GM18511 (cell line): ENCODE measurements around the gene PIGU.
"Not testable (repeated sequence)": the region's sequence is repeated elsewhere in the genome, so short reads cannot be mapped to it uniquely, and the experiment has no call there.

Experiments used
- ATAC-seq: cut with Tn5 transposase; IDR thresholded peaks from one replicate; pipeline ENCODE4 v1.9.1; 2021; ENCODE audit warnings: mild to moderate bottlenecking, moderate library complexity; ENCODE audit not compliant: unreplicated experiment

PIGU gene, protein sequence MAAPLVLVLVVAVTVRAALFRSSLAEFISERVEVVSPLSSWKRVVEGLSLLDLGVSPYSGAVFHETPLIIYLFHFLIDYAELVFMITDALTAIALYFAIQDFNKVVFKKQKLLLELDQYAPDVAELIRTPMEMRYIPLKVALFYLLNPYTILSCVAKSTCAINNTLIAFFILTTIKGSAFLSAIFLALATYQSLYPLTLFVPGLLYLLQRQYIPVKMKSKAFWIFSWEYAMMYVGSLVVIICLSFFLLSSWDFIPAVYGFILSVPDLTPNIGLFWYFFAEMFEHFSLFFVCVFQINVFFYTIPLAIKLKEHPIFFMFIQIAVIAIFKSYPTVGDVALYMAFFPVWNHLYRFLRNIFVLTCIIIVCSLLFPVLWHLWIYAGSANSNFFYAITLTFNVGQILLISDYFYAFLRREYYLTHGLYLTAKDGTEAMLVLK

DNA sequence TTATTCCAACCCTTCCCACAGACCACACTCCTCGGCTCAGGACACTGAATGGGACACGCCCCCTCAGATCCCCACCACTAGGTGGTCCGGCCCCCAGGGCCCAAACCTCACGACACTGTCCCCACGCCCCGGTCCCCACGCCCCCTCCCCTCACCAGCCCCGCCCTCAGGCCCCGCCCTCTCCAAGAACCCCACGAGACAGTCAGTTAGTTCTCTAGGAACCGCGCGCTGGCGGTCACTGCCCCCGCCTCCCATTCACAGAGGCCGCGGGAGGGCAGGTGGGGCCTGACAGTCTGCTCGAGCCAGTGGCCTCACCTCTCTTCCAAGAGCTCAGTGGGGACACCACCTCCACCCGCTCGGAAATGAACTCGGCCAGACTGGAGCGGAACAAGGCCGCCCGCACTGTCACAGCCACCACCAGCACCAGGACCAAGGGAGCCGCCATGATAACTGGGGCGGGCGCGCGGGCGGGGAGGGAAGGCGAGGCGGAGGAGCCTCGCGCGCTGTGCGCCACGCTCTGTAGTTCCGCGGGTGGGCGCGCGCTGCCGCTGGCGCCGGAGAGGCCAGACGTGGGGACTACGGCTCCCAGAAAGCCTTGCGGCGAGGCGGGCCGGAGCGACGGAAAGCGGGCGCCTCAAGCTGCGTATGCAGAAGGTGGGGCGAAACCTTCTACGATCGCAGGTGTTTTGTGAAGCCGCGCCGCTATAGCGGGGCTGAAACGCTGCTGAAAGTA, at the start of gene PIGU:
PIGU (minus strand) TSS at position 451 of the 732 bp plus-strand sequence; CDS start at position 444, 7 bp downstream.
- ATAC-seq = peak; percentile 96

DNA sequence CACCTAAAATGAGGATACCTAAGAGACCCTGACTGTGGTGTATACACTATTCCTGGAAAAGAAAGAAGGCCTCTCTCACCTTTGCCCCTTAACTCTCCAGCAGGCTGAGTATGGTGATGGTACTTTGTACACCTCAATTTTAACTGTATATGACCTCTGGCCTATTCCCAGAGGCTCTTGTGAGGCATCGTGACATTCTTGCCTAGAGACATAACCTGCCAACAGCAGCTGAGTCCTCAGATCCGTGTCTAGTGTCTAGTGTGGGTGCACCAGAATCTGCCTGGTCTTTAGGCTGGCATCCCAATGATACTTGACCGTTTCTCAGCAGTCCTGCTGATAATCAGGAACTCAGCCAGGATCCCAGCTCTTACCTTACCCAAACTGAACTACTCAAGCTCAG, 47.3 kb upstream of the PIGU start:
- ATAC-seq = no peak

DNA sequence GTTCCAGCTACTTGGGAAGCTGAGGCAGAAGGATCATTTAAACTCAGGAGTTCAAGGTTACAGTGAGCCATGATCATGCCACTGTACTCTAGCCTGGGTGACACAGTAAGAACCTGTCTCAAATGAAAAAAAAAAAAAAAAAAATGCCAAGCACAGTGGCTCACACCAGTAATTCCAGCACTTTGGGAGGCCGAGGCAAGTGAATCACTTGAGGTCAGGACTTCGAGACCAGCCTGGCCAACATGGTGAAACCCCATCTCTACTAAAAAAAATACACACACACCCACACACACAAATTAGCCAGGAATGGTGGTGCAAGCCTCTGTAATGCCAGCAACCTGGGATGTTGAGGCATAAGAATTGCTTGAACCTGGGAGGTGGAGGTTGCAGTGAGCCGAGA, 45.7 kb upstream of the PIGU start:
- ATAC-seq = not testable (repeated sequence)

DNA sequence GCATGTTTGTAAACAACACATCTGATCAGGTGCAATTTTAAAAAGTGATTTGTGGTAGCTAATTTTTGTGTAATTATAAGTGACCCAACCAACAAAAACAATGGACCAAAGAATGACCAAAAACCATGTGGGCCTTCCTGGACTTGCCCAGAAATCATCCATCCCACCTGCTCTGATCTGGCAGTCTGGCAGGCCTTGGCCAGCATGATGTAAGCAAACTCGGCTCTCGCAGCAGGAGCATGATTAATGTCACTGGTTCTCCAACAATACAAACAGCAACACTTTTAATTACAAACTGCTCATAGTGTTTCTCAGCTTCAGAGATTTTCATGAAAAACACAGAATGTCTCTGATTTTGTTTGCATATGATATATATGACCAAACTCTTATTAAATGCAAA, 43.4 kb upstream of the PIGU start:
- ATAC-seq = no peak

DNA sequence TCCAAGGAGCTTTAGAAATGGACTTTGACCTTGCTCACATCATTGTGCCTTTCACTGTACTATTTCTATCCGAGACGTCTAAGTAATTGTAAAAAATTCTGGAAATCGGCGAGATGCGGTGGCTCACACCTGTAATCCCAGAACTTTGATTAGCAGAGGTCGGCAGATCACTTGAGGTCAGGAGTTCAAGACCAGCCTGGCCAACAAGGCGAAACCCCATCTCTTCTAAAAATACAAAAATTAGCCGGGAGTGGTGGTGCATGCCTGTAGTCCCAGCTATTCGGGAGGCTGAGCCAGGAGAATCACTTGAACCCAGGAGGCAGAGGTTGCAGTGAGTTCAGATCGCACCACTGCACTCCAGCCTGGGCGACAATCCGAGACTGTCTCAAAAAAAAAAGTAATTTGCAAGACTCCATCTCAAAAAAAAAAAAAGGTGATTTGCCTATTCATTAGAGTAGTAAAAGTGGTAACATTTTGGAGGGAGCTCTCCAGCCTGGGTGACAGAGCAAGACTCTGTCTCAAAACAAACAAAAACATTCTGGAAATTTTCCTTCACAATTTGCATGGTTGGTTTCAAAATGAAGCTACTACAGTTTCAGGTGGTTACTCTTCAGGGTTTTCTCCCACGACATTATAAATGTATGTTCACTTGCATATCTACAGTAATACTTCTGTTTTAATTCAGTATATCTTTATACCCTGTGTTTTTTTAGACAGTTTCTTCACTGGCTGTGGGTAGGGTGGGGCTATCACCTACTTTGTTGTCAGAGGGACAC, 42.5 kb upstream of the PIGU start:
- peak; percentile 92 for ATAC-seq

DNA sequence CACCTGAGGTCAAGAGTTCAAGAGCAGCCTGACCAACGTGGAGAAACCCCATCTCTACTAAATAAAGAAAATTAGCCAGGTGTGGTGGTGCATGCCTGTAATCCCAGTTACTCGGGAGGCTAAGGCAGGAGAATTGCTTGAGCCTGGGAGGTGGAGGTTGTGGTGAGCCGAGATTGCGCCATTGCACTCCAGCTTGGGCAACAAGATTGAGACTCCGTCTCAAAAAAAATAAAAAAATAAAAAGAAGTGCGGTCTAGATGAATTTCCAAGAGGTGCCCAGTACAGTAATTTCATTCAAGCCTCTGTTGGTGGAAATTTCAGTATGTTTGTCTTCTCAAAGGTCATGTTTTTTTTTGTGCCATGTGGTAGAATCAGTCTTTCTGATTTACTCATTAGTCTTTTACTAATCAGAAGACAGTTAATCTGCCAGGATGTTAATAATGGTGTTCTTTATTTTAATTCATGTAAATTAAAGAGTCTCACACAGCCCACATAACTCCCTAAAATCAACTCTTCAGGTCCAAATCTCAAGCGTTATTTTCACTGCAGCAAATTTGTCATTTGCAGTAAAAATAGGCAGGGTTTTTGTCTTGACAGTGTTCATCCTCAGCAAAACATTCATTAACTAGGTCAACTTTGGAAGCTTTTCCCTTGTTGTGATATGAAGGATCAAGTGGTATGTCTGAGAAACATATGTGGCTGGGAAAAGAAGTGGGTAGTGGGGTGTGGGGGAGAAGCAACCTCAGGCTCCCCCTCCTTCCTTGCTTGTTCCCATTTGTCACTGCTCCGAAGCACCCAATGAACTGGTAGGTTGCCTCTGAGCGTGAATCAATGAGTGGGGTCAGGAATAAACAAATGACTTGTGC, 40.6 kb upstream of the PIGU start:
- ATAC-seq = no peak

DNA sequence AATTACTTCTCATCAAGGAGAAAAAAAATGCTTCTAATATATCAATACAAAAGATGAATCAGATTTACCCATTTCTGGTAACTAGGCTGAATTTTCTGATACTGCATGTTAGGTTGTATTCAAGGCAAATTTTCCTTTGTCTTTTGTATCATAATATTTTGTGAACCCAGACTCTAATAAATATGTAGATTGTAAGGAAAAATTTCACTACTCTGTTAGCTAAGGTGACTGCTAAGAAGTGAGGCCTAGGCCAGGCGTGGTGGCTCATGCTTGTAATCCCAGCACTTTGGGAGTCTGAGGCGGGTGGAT, 40.0 kb upstream of the PIGU start:
- ATAC-seq = no peak

DNA sequence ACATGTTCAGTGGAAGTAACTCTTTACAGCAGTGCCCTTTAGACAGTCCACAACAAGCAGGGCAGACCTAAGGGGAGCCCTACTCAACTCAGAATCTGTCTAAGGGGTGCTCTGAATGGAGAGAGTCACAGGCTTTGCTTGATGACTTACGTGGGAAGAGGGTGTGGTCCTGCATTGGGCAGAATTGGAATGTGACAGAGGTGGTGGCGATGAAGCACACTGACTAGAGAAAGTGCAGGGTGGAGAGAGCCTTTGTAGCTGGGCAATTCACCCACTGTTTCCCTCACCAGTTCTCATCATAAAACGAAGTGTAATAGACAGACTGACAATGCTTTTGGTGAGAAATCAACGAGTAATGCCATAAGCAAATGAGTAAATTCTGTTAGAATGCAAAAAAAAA, 38.5 kb upstream of the PIGU start:
- no peak for ATAC-seq

DNA sequence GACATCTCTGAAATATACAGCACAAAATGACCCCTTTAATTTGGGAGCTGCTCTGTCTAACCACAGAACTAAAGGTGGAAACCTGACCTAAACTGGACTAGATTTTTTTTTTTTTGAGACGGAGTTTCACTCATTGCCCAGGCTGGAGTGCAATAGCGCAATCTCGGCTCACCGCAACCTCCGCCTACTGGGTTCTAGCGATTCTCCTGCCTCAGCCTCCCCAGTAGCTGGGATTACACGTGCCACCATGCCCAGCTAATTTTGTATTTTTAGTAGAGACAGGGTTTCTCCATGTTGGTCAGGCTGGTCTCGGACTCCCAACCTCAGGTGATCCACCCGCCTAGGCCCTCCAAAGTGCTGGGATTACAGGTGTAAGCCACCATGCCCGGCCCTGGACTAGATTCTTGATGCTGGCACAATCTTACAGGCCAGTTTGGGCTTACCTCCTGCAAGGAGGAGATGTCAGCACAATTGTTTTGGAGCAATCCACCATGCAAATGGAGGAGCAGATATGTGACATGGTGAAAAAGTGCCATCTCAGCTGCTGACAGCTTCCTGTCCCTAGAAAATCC, 37.1 kb upstream of the PIGU start:
- not testable (repeated sequence) for ATAC-seq

DNA sequence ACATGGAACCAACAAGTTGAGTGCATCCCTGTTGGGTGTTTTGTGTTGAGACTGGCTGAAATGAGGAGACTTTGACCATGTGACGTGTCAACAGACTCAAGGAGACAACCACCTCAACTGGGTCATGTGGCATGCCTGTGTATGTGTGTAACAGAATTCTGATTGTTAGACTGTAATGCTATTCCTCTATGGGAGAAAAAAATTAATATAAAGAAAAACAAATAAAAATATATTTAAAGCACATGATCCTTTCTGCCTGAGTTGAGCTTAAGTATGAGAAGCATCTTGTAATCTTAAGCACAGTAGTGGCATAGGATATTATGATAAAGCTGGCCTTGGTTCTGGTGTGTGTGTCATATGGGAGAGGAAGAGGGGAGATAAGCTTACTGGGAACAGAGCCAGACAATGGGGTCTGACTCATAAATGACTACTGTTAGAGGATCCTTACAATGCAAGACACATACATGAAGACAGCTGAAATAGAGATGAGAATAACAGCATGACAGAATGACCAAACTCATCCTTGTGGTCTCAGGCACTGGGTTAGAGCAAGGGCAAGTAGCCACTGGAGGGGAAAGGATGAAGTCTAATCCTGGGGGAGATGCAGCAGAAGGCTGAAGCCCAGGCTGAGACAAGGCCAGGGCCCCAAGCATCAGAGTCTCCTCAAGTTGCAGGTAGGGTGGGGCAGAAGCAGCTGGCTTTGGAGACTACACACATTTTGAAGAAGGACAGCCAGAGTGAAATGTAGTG, 36.5 kb upstream of the PIGU start:
- ATAC-seq = no peak

DNA sequence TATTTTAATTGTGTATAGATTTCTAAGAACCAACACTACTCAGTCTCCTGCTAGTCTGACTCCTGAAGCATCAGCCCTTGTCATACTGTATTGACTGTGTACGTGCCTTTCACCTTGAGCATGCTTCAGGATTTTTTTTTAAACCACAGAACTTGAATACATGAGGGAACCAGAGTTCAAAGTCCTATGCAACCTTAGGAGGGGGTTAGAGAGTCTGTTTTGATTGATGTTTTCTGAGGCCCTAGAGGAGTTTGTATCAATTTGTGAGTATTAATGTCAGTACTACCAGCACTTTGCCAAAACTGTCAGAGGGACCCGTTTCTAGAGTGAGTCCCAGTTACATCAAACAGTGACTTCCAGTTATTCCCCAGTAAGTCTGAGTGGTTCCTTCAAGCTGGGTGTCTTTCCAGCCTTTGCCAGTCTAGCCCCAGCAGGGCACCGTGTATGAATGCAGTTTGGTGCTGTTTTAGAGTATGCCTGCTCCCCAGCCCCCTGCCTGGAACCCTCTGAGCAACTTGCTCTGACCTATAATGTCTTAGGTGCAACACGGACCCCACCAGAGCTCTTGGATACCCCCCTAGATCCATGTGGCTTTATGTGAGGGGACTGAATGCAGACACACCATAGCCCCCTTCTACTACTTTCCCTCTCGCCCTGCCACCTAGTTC, 35.8 kb upstream of the PIGU start:
- no peak for ATAC-seq

DNA sequence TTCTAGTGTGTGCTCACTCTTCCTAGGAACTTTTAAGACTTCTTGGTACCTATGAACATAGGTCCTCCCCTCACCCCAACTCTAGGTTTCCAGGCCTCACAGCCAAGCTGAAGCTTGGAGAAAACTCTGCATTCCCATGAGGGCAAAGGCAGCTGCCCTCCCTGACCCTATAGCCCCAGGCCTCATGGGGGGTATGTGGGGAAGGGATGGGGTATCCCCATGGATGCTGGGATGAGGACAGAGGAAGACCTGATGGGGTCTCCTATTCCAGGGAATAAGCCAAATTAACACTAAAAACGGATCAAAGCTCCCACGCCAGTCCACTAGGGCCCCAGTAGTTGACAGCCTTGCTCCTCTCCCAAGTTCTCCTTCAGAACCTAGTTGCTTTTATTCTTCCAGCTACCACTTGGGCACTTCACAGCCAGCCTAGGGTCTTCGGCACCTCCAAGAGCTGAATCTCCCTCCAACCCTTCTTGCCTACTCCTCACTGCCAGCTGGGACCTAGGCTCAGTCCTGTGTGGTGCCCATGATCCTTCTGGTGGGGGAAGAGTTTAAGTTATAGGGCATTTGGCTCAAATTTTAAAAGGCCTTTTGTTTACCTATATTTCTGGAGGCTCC, 35.0 kb upstream of the PIGU start:
- no peak for ATAC-seq

DNA sequence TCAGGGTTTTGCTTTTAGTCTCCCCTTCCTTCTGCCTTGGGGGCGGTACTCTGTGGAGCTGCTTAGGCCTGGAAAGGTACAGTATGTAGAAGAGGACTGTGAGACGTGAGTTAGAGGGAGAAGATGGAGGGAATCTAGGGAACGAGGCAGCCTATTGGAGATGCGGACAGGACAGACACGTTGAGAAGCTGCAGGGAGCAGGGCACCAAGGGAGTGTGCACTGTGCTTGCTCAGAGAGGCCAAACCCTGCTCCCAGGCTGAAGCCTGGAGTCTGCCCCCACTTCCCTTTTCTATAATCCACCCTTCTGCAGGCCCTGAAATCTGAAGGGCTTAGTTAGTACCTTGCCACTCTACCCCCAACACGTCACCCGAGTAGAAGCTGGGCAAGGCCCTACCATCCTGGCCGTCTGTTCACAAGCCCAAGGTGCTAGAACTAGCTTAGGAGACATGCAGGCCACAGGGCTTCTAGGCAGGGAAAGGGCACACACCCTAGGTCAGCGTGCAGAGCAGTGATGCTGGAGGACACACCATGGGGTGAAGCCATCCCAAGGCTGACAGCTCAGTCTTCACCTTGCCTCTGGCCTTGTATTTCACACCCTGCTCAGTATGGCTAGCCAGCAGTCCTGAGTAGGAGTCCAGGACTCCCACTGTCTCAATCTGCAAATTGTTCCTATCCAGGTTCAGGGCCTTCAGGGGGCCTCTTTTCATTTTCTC, 34.1 kb upstream of the PIGU start:
- ATAC-seq = no peak

DNA sequence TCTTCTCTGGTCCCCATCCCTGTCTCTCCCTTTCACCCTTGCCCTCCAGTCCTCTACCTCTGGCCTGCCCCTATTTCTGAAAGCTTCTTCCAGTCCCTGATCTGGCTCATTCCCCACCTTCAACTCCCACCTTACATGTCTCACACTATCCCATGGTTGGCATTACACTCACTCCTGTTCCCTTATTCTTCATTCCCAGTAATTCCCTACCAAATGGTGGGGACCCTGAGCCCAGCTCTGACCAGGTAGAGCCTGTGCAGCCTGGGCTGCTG, 33.6 kb upstream of the PIGU start:
- ATAC-seq = no peak

DNA sequence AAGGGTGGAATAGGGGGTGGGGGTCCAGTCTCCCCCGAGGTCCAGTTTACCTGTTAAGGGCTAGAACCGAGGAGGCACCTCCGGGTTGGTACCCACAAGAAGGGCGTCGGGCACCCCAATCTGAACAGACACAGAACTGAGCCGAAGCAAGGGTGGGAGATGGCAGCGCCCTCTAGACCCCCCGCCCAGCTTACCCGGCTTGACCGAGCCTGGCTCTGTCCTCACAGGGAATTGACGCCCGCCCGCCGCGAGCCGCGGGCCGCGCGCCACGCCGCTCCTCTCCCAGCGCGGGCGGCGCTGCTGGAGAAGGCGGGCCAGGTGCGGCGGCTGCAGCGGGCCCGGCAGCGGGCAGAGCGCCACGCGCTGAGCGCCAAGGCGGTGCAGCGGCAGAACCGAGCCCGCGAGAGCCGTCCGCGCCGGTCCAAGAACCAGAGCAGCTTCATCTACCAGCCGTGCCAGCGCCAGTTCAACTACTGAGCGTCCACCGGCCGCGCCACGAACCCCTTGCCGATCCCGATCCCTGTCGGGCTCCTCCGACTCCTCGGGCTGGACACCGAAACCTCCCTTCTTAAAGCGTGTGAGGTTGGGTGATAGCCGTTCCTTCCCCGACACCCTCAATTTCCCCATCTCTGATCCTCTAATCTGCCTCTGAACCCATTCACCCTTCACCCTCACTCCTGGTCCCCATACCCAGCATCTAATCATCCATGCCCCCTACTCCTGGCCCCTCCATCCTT, 33.1 kb upstream of the PIGU start:
- ATAC-seq = peak; percentile 33

DNA sequence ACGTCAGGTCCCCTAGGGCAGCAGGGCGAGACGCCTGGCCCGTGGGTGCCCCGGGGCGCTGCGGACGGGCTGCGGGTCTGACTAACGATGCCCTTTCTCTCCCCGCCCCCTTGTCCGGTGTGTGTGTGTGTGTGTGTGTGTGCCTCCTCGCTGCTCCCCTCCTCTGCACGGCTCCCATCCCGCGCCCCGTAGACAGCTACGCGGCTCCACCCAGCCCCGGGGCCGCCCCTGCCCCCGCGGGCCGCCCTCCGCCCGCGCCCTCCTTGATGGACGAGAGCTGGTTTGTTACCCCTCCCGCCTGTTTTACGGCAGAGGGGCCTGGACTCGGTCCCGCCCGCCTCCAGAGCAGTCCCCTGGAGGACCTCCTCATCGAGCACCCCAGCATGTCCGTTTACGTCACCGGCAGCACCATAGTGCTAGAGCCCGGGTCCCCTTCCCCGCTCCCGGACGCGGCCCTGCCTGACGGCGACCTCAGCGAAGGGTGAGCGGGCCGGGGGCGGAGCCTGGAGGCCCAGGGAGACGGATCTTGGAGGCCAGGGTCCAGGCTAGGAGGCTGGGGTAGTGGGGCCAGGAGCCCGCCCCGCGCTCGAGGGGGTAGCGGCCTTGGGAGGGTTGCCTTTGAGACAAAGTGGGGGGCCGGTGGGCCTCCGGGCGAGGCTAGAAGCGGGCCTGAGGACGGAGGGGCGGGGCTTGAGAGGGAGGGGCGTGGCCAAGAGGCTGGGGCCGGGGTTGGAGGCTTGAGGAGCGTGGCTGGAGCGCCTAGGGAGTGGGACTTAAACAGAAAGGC, 32.3 kb upstream of the PIGU start:
- peak; percentile 52 for ATAC-seq

DNA sequence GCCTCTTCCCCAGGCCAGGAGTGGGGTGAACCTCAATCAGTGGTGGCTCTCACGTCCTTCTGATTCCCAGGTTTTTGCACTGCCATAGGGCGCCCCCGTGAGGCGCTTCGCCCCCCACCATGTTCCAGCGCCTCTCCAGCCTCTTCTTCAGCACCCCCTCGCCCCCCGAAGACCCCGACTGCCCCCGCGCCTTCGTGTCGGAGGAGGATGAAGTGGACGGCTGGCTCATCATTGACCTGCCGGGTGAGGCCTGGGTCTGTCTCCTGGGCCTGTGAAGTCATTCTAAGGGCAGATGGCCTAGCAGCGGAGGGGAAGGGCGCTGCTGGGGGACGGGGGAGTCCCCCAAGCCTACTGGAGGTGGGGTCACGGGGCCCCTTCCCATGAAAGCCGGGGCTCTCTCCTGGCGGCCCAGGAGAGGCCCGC, 31.7 kb upstream of the PIGU start:
- ATAC-seq = peak; percentile 1
